ENCODE measurements around the gene TSPAN10. TPM values are rescaled to one million over a fixed set of nuclear protein-coding genes. Genes with fewer than 3 reads are reported as not detected.

The TSPAN10 gene
- total and polyA plus RNA-seq, 5 donors, result 0.24 to 0.31 (median 0.27) TPM; not detected in 2

- ATAC-seq (no peak), DNase-seq (peak in 1 of 3 donors; percentile 31)
- WGBS, result 53% methylated on average over 14 of the region's 14 CpGs
- H3K4me1 ChIP-seq (ENCODE audit: control insufficient read depth, insufficient read depth, low read length), result no peaks in the 10 kb centered on the region
- intact Hi-C loops (cut with DNase I), result no loop called here
- H3K27me3 ChIP-seq (ENCODE audit: control insufficient read depth, insufficient read depth), result no peaks in the 10 kb centered on the region
- no peak overlapping the region for H3K4me3 ChIP-seq (ENCODE audit: low read length)
- no peak overlapping the region for H3K27ac ChIP-seq (ENCODE audit: low read length)
- H3K9me3 ChIP-seq (ENCODE audit: control insufficient read depth, low read length), result no peaks in the 10 kb centered on the region
These were observed 11.7 kb downstream of the TSPAN10 start for GRCh38 chr17:81648707-81649085.

GRCh38 chr17:81650951-81651350 lies 14.0 kb downstream of the TSPAN10 start:
- H3K27me3 ChIP-seq (ENCODE audit: control insufficient read depth, insufficient read depth), result no peaks in the 10 kb centered on the region

GRCh38 chr17:81651692-81652091 lies 14.7 kb downstream of the TSPAN10 start:
- ATAC-seq (no peak), DNase-seq (no peak)
- Histone ChIP-seq H3K4me3 (ENCODE audit: low read length) (no peak overlapping the region), H3K27ac (ENCODE audit: low read length) (no peak overlapping the region), H3K27me3 (ENCODE audit: control insufficient read depth, insufficient read depth) (no peaks in the 10 kb centered on the region), H3K4me1 (ENCODE audit: control insufficient read depth, insufficient read depth, low read length) (no peaks in the 10 kb centered on the region), H3K9me3 (ENCODE audit: control insufficient read depth, low read length) (no peaks in the 10 kb centered on the region)
- intact Hi-C loops (cut with DNase I), result no loop called here
- WGBS, result 70% methylated on average over 10 of the region's 10 CpGs

More at GRCh38 chr17:81650951-81651350, 14.0 kb downstream of the TSPAN10 start:
- no peak overlapping the region for H3K27ac ChIP-seq (ENCODE audit: low read length)
- DNase-seq, result no peak
- intact Hi-C loops (cut with DNase I), result no loop called here
- ATAC-seq, result no peak
- H3K4me3 ChIP-seq (ENCODE audit: low read length), result no peak overlapping the region
- H3K9me3 ChIP-seq (ENCODE audit: control insufficient read depth, low read length), result no peaks in the 10 kb centered on the region
- WGBS, result 67% methylated on average over 9 of the region's 9 CpGs
- H3K4me1 ChIP-seq (ENCODE audit: control insufficient read depth, insufficient read depth, low read length), result no peaks in the 10 kb centered on the region

GRCh38 chr17:81652906-81653771 lies 16.1 kb downstream of the TSPAN10 start:
- DNase-seq (peak in 1 of 3 donors; percentile 41), ATAC-seq (no peak)
- H3K9me3 ChIP-seq (ENCODE audit: control insufficient read depth, low read length), result no peaks in the 10 kb centered on the region
- 31% methylated on average over 27 of the region's 27 CpGs for WGBS
- H3K27ac ChIP-seq (ENCODE audit: low read length), result no peak overlapping the region
- no peaks in the 10 kb centered on the region for H3K27me3 ChIP-seq (ENCODE audit: control insufficient read depth, insufficient read depth)
- H3K4me1 ChIP-seq (ENCODE audit: control insufficient read depth, insufficient read depth, low read length), result no peaks in the 10 kb centered on the region
- H3K4me3 ChIP-seq (ENCODE audit: low read length), result no peak overlapping the region
- intact Hi-C loops (cut with DNase I), result no loop called here

GRCh38 chr17:81655378-81656117 lies 18.6 kb downstream of the TSPAN10 start:
- peak in 1 of 2 donors; percentile 22 for ATAC-seq

GRCh38 chr17:81656118-81656743 lies 19.2 kb downstream of the TSPAN10 start, which contains the start of gene PDE6G:
Gene PDE6G (minus strand): TSS chr17:81656542. CDS start chr17:81653305, 3,237 bp downstream.
- DNase-seq (peak in 1 of 3 donors; percentile 31), ATAC-seq (no peak)
- Histone ChIP-seq H3K4me3 (ENCODE audit: low read length) (no peak within 1 kb of the TSS), H3K4me1 (ENCODE audit: control insufficient read depth, insufficient read depth, low read length) (no peaks in the 10 kb centered on the region), H3K9me3 (ENCODE audit: control insufficient read depth, low read length) (no peaks in the 10 kb centered on the region), H3K27me3 (ENCODE audit: control insufficient read depth, insufficient read depth) (no peaks in the 10 kb centered on the region), H3K27ac (ENCODE audit: low read length) (no peak within 1 kb of the TSS)
- intact Hi-C loops (cut with DNase I), result no loop called here
- WGBS, result 72% methylated on average over 15 of the region's 15 CpGs

More at GRCh38 chr17:81655378-81656117, 18.6 kb downstream of the TSPAN10 start:
- Histone ChIP-seq H3K27me3 (ENCODE audit: control insufficient read depth, insufficient read depth) (no peaks in the 10 kb centered on the region), H3K27ac (ENCODE audit: low read length) (no peak overlapping the region), H3K9me3 (ENCODE audit: control insufficient read depth, low read length) (no peaks in the 10 kb centered on the region), H3K4me1 (ENCODE audit: control insufficient read depth, insufficient read depth, low read length) (no peaks in the 10 kb centered on the region), H3K4me3 (ENCODE audit: low read length) (no peak overlapping the region)
- 77% methylated on average over 18 of the region's 18 CpGs for WGBS
- intact Hi-C loops (cut with DNase I), result no loop called here
- no peak for DNase-seq

GRCh38 chr17:81656835-81657234 lies 19.8 kb downstream of the TSPAN10 start:
- no peak overlapping the region for H3K27ac ChIP-seq (ENCODE audit: low read length)
- H3K9me3 ChIP-seq (ENCODE audit: control insufficient read depth, low read length), result no peaks in the 10 kb centered on the region
- peak in 1 of 3 donors; percentile 30 for DNase-seq
- no peak for ATAC-seq
- no peaks in the 10 kb centered on the region for H3K27me3 ChIP-seq (ENCODE audit: control insufficient read depth, insufficient read depth)
- H3K4me1 ChIP-seq (ENCODE audit: control insufficient read depth, insufficient read depth, low read length), result no peaks in the 10 kb centered on the region
- WGBS, result 44% methylated on average over 4 of the region's 4 CpGs
- H3K4me3 ChIP-seq (ENCODE audit: low read length), result no peak overlapping the region
- intact Hi-C loops (cut with DNase I), result no loop called here

- WGBS, result 60% methylated on average over 5 of the region's 5 CpGs
- intact Hi-C loops (cut with DNase I), result no loop called here
- no peak for ATAC-seq
These were observed 22.0 kb downstream of the TSPAN10 start for GRCh38 chr17:81659038-81659437.

GRCh38 chr17:81660441-81660840 lies 23.4 kb downstream of the TSPAN10 start:
- H3K4me3 ChIP-seq (ENCODE audit: low read length), result no peak overlapping the region
- DNase-seq (peak in 1 of 3 donors; percentile 7), ATAC-seq (no peak)
- 92% methylated on average over 9 of the region's 9 CpGs for WGBS
- intact Hi-C loops (cut with DNase I), result no loop called here
- H3K27ac ChIP-seq (ENCODE audit: low read length), result no peak overlapping the region
- no peaks in the 10 kb centered on the region for H3K27me3 ChIP-seq (ENCODE audit: control insufficient read depth, insufficient read depth)
- H3K4me1 ChIP-seq (ENCODE audit: control insufficient read depth, insufficient read depth, low read length), result peaks cover under 1% of the 10 kb centered on the region
- H3K9me3 ChIP-seq (ENCODE audit: control insufficient read depth, low read length), result no peaks in the 10 kb centered on the region

More at GRCh38 chr17:81659038-81659437, 22.0 kb downstream of the TSPAN10 start:
- Histone ChIP-seq H3K27me3 (ENCODE audit: control insufficient read depth, insufficient read depth) (no peaks in the 10 kb centered on the region), H3K4me1 (ENCODE audit: control insufficient read depth, insufficient read depth, low read length) (no peaks in the 10 kb centered on the region), H3K27ac (ENCODE audit: low read length) (no peak overlapping the region), H3K4me3 (ENCODE audit: low read length) (no peak overlapping the region), H3K9me3 (ENCODE audit: control insufficient read depth, low read length) (no peaks in the 10 kb centered on the region)
- DNase-seq, result no peak

GRCh38 chr17:81662002-81662401 lies 25.0 kb downstream of the TSPAN10 start:
- Histone ChIP-seq H3K9me3 (ENCODE audit: control insufficient read depth, low read length) (no peaks in the 10 kb centered on the region), H3K4me3 (ENCODE audit: low read length) (no peak overlapping the region), H3K27me3 (ENCODE audit: control insufficient read depth, insufficient read depth) (no peaks in the 10 kb centered on the region), H3K27ac (ENCODE audit: low read length) (no peak overlapping the region), H3K4me1 (ENCODE audit: control insufficient read depth, insufficient read depth, low read length) (peaks cover 2% of the 10 kb centered on the region)
- intact Hi-C loops (cut with DNase I), result no loop called here
- DNase-seq (no peak), ATAC-seq (no peak)
- 91% methylated on average over 4 of the region's 4 CpGs for WGBS

All from right cardiac atrium (tissue), 5 donors.